Kidney (tissue), 14 donors: ENCODE data around the gene ALKBH5. TPM values are rescaled to one million over a fixed set of nuclear protein-coding genes. Genes with fewer than 3 reads are reported as not detected.

Experiments used
- DNase-seq, 5 donors: peaks; one replicate each; pipeline ENCODE4 v3.0.0-alpha.2; 2013 to 2020
- FAIRE-seq: peaks from 2 replicates; lab custom pipeline; 2012; peaks lifted over from hg19 to GRCh38; lab: Jason Lieb, UNC
- H3K27ac ChIP-seq, 2 donors: one replicate each; pipeline ENCODE4 v1.7.0; 2013; ENCODE audit warnings: low read depth in 2 of 2, low read length in 2 of 2, inconsistent platforms in 1 of 2
- H3K27me3 ChIP-seq: one replicate; pipeline ENCODE4 v1.7.1; 2013; ENCODE audit warnings: low read length, inconsistent platforms; ENCODE audit not compliant: control insufficient read depth, insufficient read depth
- H3K36me3 ChIP-seq, 3 donors: one replicate each; pipeline versions ENCODE4 v1.7.0 to v1.7.1; 2013; ENCODE audit warnings: low read length in 3 of 3, control low read depth in 1 of 3, inconsistent platforms in 1 of 3; ENCODE audit not compliant: insufficient read depth in 3 of 3, control insufficient read depth in 2 of 3
- H3K4me1 ChIP-seq, 3 donors: one replicate each; pipeline versions ENCODE4 v1.7.0 to v1.7.1; 2013; ENCODE audit warnings: low read length in 3 of 3, inconsistent platforms in 1 of 3, low read depth in 1 of 3; ENCODE audit not compliant: control insufficient read depth in 2 of 3, insufficient read depth in 2 of 3
- H3K4me3 ChIP-seq, 3 donors: one replicate each; pipeline versions ENCODE4 v1.7.0 to v1.8.1; 2013; ENCODE audit warnings: low read length in 3 of 3, control low read depth in 1 of 3, inconsistent platforms in 1 of 3
- H3K9ac ChIP-seq, 3 donors: one replicate each; pipeline versions ENCODE4 v1.7.0 to v1.7.1; 2013; ENCODE audit warnings: low read length in 3 of 3, control low read depth in 1 of 3, inconsistent platforms in 1 of 3
- H3K9me3 ChIP-seq, 3 donors: one replicate each; pipeline versions ENCODE4 v1.7.0 to v1.7.1; 2013; ENCODE audit warnings: low read length in 3 of 3, control low read depth in 1 of 3, inconsistent platforms in 1 of 3; ENCODE audit not compliant: control insufficient read depth in 2 of 3, insufficient read depth in 1 of 3
- CTCF ChIP-seq: IDR thresholded peaks from 3 replicates; pipeline ENCODE4 v1.5.1; 2012; ENCODE audit warnings: mild to moderate bottlenecking, moderate library complexity, borderline replicate concordance; ENCODE audit not compliant: insufficient read depth; ENCODE audit errors: extremely low read depth
- intact Hi-C: fragments of 100-400 bp; cut with DNase I; formaldehyde crosslinking; loops from one replicate; pipeline ENCODE4 v1.11.1; 2022
- polyA plus RNA-seq: library from polyadenylated mRNA; stranded (reverse); fragments of 350-450 nt; fragmentation: Illumina TruSeq; extraction: RNeasy Lipid Tissue Mini Kit (QIAGEN cat#74804); gene quantifications from one replicate; pipeline ENCODE4 v1.2.3, GENCODE V29; 2014; ENCODE audit warnings: low read depth, low replicate concordance; ENCODE audit not compliant: insufficient read depth
- total RNA-seq: library from RNA; stranded (reverse); fragmentation: NEBNext Ultra II Directional; extraction: Animal tissue kit (Norgen Biotek cat#: 25700); gene quantifications from one replicate; pipeline ENCODE4 v1.2.1, GENCODE V29; 2021
- donor health status: control.
- donor health status: control.
- donor health status: control.
- donor health status: control.
- donor health status: control.
- donor health status: DM: yes; HTN: yes; CAD: no.
- donor health status: Normal renal cell carcinoma (clear cell type).

Gene ALKBH5
- total and polyA plus RNA-seq, 2 donors from 2014 or later, result 67.1 to 94.4 TPM

GRCh38 chr17:18158022-18158600, 25.5 kb upstream of the ALKBH5 start:
- intact Hi-C loops, result no loop called here

DNA sequence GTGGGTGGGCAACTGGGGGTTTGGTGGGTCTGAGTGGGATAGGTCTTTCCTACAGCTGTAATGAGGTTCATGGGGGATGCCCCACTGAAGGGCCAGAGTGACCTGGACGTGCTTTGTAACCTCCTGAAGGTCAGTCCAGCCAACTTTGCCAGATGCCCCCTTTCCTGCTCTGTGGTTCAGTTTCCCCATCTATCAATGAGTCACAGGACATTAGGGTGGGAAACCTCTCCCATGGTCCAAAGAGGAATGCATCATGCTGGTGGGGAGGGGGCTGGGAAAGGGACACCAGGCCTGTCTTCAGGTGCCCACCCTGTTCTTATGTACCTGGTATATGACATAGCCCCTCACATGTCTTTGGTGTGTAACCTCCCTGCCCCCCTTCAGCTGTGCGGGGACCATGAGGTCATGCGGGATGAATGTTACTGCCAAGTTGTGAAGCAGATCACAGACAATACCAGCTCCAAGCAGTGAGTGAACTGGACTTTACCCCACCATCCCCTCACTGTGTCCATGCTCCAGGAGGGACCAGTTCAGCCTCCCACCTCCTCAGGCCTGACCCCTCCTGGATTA, 24.0 kb upstream of the ALKBH5 start:
- DNase-seq, result no peak
- intact Hi-C loops, result no loop called here

More at GRCh38 chr17:18158022-18158600, 25.5 kb upstream of the ALKBH5 start:
- TF ChIP-seq CTCF, result no peak
- DNase-seq, result peak; percentile 91 to 99 (median 93)
- Histone ChIP-seq H3K36me3 (no peaks in the 10 kb centered on the region), H3K4me3 (peak overlapping the region; percentile 44 to 65 (median 61)), H3K9ac (peak overlapping the region in 2 of 3 donors; percentile 22 to 34), H3K4me1 (peaks cover 0 to 8% (median 0%) of the 10 kb centered on the region in 3 donors), H3K9me3 (no peaks in the 10 kb centered on the region), H3K27me3 (no peaks in the 10 kb centered on the region), H3K27ac (no peak overlapping the region)
- FAIRE-seq, result no peak

DNA sequence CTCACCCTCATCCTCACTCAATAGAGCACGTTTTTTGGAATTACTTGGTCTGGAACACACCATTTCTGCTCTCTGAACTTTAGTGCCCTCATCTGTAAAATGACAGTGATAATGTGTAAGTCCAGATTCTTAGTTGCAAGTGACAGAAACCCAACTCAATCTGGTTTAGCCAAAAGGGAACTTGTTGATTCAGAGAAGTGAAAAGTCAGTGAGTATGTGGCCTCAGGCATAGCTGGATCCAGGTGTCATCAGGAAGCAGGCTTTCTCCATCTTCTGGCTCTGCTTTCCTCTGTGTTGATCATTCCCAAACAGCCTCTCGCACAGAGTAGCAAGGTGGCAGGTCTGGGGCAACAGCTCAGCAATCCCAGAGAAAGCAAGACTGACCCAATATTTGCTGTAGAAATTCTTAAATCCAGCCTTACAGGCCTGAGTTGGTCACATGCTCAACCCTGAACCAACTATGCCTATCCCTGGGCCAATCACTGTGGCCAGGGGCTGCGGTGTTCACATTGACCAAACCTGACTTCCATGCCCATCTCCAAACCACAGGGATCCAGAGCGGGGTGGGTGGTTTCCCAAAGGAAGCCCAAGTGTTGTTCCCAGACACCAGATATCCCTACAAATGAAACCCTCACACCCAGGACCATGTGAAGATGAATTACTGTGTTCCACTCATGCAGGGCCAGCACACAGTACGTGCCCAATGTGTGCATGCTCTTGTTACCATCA, 23.3 kb upstream of the ALKBH5 start:
- H3K27ac ChIP-seq, result no peak overlapping the region
- no peaks in the 10 kb centered on the region for H3K9me3 ChIP-seq
- H3K9ac ChIP-seq, result no peak overlapping the region
- no peak for DNase-seq
- FAIRE-seq, result no peak
- H3K4me1 ChIP-seq, result peaks cover 0 to 4% (median 0%) of the 10 kb centered on the region in 3 donors
- no peaks in the 10 kb centered on the region for H3K36me3 ChIP-seq
- no peak for TF ChIP-seq CTCF
- intact Hi-C loops, result no loop called here
- no peaks in the 10 kb centered on the region for H3K27me3 ChIP-seq
- H3K4me3 ChIP-seq, result no peak overlapping the region

More for the DNA sequence above, 24.0 kb upstream of the ALKBH5 start:
- Histone ChIP-seq H3K27me3 (no peaks in the 10 kb centered on the region), H3K27ac (no peak overlapping the region), H3K4me3 (no peak overlapping the region), H3K4me1 (peaks cover 0 to 4% (median 0%) of the 10 kb centered on the region in 3 donors), H3K9ac (no peak overlapping the region), H3K9me3 (no peaks in the 10 kb centered on the region), H3K36me3 (no peaks in the 10 kb centered on the region)
- TF ChIP-seq CTCF, result no peak
- no peak for FAIRE-seq
